GM19043 (cell line): ENCODE data around the gene DUOXA2.

Experiments
- ATAC-seq: cut with Tn5 transposase; IDR thresholded peaks from one replicate; pipeline ENCODE4 v1.9.1; 2021; ENCODE audit warnings: low read depth; ENCODE audit not compliant: unreplicated experiment

The DUOXA2 gene

DNA sequence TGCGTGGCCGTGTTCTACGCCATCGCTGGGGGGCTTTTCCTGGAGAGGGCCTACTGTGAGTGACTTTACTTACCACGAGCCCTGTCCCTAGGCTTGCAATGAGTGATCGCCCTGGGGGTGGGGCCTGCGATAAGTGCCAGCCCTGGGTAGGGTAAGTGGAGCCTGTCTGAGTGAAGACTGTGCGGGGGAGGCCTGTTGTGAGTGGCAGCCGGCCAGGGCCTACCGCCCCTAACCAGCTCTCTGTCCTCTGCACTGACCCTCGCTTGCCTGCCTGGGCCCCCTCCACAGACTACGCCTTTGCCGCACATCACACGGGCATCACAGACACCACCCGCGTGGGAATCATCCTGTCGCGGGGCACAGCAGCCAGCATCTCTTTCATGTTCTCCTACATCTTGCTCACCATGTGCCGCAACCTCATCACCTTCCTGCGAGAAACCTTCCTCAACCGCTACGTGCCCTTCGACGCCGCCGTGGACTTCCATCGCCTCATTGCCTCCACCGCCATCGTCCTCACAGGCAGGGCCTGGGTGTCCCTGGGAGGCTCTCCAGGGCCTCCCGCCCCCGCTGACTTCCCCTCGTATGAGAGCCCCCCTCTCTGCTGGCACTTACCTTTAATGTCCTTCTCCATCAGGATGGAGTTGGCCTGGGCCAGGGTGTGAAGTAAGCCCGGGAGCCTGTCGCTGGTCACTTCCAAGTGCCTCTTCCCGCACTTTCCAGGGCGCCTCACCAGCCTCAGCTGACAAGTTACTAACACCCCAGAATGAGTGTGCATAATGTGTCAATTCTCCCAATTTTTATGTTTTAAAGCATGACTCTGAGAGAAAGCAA lies 38.1 kb downstream of the DUOXA2 start:
- no peak for ATAC-seq

DNA sequence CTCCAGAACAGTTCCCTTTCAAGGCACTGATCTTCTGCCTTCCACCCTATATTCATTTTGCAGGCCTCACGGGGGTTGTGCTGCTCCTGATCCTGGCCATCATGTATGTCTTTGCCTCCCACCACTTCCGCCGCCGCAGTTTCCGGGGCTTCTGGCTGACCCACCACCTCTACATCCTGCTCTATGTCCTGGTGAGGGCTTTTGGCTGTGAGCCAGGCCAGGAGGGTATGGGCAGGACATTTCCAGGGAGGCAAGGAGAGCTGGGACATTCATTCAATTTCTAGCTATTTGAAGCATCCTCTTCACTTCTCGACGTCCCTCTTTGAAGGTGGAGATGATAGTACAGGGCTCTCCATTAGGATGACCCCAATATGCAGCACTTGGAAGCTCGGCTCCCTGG lies 41.6 kb downstream of the DUOXA2 start:
- ATAC-seq = no peak

DNA sequence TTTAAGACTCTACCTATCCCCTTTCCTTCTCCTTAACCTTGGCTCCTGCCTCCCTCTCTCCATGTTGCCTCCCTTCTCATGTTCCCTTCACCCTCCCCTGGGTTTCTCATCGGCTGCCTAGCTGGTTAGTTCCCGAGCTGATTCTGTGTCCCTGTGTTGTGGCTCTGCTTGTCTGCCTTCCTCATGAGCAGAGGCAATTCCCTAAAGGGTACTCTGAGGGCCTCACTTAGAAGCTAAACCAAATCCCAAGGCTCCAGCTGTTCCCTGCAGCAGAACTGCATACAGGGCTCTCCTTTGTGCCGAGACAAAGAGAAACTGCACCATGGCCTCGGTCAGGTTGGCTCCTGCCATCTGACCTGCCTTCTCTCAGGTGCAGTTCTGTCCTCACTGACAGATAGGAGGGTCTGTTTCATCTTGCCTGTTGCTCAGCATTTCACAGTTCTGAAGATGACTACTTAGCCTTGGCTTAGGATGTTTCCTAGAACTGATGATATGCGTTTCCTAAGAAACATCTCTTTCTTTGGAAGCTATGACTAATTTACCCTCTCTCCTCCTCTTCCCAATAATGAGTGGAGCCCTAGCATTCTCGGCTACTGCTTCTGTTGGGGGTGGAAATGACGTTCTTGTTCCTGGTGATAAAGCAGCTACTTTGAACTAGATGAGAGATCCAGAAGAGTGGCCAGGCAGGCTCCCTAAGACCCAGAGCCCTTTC lies 42.8 kb downstream of the DUOXA2 start:
- ATAC-seq = no peak

DNA sequence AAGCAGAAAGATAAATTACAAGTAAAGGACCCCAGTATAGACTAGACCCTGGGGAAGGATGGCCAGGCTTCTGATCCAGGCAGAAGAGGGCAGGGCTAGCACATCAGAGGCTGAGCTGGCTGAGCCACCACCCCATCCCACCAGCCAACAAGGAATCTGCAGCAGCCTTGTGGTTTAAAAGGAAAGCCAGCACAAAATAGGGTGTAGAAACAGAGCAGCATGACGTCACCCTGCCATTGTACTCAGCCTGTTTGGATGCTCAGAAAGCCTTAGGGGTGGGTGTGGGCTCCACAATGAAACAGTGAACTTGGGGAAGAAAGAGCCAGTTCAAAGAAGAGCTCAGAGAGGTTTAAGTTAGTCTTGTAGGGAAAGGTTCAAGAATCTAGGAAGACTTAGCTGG lies 43.8 kb downstream of the DUOXA2 start:
- ATAC-seq = no peak

DNA sequence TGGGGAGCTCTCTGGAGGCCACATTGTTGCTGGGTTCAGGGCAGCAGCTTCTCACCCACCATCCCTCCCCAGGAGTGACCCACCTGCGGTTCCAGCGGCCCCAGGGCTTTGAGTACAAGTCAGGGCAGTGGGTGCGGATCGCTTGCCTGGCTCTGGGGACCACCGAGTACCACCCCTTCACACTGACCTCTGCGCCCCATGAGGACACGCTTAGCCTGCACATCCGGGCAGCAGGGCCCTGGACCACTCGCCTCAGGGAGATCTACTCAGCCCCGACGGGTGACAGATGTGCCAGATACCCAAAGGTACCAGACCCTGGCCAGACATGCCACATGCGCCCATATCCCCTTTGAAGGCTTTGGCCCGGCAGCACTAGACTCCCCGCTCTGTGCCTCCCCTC lies 47.5 kb downstream of the DUOXA2 start:
- no peak for ATAC-seq

DNA sequence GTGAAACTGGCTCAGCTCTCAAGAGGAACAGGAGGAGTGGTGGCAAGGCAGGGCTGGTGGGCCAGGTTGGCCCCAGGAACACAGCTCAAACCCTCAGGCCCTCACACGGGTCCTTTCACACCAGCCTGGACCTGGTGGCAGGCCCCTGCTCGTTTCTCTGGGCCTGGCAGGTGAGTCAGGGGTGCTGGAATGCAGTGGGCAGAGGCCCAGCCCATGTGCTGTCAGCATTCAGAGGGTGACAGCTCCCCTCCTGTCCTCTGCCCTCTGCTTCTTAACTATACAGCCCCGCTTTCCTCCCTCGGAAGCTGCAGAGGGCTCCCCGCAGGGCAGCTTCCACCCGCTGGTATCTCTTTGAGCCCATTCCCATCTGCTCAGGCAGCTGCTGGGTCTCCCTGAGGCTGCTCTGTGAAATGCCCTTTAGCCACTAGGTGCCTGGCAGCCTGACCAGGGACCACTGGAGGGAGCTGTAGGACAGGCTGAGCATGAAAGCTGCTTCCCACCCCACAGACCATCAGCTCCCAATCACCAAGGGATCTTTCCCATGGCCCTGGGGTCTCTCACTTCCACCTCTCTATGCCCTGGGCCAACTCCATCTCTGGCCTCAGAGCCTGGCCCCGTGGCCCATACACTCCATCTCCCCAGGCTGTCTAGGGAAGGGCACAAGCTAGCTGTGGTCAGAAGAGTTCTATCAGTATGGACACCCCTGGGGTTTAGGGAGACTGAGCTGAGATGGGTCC lies 48.8 kb downstream of the DUOXA2 start:
- ATAC-seq = no peak

DNA sequence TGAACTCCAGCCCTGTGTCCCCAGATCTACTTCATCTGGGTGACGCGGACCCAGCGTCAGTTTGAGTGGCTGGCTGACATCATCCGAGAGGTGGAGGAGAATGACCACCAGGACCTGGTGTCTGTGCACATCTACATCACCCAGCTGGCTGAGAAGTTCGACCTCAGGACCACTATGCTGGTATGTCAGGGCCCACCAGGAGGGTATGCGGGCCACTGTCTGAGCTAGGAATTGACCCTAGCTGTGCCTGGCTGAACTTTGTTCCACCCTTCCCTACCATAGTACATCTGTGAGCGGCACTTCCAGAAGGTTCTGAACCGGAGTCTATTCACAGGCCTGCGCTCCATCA lies 49.4 kb downstream of the DUOXA2 start:
- ATAC-seq = no peak

DNA sequence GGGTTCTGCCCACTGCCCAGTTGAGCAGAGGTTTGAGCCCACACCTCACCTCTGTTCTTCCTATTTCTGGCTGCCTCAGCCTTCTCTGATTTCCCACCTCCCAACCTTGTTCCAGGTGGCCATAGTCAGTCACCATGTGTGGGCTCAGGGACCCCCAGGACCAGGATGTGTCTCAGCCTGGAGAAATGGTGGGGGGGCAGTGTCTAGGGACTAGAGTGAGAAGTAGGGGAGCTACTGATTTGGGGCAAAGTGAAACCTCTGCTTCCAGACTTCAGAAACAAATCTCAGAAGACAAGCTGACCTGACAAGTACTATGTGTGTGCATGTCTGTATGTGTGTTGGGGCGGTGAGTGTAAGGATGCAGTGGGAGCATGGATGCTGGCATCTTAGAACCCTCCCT lies 50.8 kb downstream of the DUOXA2 start:
- ATAC-seq = no peak

DNA sequence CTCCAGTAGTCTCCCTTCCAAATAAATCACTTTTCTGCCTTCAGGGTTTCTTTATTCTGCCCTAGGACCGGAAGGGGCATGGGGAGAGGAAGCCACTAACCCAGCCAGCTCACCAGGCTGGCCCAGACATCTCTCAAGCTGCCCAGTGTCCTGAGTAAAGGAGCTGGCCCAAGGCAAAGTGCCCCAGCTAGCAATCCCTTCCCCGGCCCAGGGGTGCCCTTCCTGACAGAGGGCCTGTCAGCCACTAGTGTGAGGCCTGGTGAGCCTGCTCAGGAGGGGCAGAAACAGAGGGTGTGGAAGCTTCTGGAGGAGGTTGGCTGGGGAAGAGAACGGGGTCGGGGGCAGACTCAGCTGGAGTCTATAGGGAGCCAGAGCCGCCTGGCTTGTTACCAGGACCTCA lies 51.4 kb downstream of the DUOXA2 start:
- no peak for ATAC-seq

DNA sequence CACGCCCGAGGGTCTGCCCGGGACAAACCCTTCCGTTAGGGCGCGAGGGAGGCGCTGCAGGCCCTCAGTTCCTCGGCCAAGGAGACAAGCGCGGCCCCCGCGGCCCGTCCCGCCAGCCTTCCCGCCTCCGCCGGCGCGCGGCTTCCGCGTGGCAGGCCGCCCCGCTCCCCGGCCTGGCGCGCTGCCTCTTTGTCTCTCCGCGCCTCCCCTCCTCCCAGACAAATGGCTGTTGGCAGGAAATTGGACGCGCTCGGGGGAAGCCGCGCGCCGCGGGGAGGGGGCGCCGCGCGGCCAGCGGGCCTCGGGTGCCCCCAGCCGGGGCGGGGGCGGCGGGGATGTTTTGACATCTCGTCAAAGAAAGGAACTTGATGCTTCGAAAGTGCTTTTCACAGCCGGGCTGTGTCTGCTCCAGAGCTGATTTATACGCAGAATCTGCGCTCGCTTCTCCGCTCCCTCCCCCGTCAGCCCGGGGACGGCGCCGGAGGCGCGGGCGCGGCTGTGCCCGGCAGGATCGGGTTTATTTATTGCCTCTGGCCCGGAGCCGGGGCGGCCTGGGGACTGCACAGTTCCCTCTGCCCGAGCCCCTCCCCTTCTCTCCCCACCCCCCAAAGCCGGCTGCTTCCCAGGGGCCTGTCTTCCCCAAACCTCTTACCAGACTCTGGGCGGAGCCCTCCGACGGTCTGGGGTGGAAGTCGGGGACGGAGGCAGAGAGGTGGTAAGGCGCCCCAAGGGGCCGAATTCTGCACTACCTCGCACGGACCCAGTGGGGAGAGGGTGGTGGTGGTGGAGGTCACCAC lies 52.9 kb downstream of the DUOXA2 start:
- peak; percentile 92 for ATAC-seq

DNA sequence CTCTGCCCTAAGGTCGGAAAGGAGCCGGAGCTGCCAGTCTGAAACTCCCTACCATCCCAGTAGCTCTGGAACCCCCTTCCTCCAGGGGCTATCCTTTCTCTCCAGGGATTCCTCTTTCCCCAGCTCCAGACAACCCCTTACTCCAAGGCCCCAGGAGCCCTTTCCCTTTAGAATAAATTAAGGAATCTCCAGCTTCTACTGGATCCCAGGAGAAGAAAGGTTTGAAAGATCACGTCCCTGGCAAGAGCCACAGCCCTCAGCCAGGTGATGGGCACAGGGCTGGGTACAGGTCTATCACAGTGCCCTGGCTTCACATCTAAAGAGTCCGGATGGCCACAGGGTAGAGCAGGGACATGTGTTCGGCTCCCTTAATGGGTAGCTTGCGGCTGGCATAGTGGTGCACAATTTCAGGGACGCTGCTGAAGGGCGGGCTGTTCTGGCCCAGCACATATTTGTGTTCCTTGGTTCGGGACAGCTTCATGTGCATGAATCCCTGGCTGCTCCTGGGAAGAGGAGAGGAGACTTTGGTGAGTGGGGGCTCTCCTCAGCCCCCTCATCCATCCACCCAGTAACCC lies 53.6 kb downstream of the DUOXA2 start:
- no peak for ATAC-seq
